GM19395 (cell line): ENCODE data around the gene BACH2.

ENCODE experiments used
- ATAC-seq: cut with Tn5 transposase; IDR thresholded peaks from one replicate; pipeline ENCODE4 v1.9.1; 2021; ENCODE audit warnings: mild to moderate bottlenecking, moderate library complexity; ENCODE audit not compliant: unreplicated experiment

Gene BACH2

GRCh38 chr6:89951574-89952104, 345.0 kb downstream of the BACH2 start:
- ATAC-seq: no peak

DNA sequence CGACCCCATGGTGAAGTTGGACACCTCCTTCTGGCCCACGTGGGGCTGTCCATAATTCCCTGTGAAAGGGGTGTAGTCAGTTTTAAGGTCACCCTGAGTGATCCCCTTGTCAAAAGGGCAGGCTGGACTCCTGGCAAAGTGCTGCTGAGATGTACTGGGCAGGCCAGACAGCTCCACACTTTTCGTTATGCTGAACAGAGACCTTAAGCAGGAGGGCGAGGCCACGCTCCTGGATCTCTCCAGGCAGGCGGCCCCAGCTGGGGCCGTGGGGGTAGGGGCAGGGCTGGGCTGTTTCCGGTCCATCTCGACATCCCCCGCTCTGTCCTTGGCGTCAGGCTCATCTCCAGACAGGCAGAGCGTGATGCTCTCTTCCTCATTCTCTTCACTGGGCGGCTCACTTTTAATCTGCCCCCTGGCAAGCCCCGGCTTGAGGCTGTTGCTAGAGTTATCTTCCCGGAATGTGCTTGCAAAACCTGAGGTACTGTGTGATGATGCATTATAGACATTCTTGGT, 345.7 kb downstream of the BACH2 start:
- no peak for ATAC-seq

GRCh38 chr6:89950446-89950845, 346.2 kb downstream of the BACH2 start:
- ATAC-seq: no peak

DNA sequence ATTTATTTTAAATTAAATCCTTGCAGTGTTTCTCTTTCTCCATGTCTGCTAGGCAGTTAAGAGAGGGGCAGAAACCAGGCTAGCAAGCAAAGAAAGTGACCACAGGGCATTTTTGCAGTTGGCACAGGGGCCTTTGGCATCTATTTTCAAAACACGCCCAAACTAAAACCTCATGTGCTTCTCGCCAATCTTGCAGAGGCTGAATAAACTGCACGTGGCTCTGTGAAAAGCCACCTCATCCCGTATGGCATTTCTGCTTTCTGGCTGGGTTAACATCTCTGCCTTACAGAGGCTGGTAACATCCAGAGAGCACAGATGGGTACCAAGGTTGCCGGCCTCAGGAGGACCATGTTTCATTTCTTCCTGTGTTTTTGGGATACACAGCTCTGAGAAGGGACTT, 347.8 kb downstream of the BACH2 start:
- ATAC-seq: no peak

DNA sequence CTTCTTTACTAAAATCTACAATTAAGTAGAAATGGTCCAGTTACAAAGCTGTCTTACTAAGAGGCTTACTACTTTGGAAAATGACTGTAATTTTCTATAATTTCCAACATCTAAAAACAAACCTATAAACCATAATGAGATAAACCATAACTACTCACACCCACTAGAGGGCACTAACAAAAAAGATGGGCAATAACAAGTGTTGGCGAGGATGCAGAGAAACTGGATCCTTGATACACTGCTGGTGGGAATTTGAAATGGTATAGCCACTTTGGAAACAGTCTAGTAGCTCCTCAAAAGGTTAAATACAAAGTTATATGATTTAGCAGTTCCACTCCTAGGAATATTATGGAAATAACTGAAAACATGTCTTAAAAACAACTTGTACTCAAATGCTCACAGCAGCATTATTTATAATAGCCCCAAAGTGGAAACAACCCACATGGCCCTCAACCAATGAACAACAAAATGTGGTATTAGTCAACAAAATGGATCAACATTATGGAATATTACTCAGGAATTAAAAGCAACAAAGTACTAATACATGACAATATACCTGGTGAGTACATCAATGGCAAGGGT, 351.7 kb downstream of the BACH2 start:
- ATAC-seq: no peak

GRCh38 chr6:89944181-89944755, 352.4 kb downstream of the BACH2 start:
- ATAC-seq: no peak

DNA sequence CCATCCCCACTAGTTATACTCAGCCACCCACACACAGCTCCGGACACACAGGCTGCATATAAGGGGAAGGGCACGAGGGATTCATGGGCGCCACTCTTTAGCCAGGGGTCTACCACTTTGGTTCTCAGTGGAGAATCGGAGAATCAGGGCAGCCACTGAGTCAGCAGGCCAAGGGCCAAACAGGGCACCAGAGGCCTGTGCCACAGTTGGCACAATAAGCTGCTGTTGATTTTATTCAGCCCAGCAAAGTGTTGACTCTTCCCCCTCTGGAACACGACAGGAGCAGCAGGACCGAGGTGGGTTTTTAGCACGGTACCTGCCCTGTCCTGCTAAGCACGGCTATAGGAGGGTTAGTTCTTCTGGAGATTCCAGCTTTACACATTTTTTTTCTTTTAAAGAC, 354.0 kb downstream of the BACH2 start:
- ATAC-seq: no peak

DNA sequence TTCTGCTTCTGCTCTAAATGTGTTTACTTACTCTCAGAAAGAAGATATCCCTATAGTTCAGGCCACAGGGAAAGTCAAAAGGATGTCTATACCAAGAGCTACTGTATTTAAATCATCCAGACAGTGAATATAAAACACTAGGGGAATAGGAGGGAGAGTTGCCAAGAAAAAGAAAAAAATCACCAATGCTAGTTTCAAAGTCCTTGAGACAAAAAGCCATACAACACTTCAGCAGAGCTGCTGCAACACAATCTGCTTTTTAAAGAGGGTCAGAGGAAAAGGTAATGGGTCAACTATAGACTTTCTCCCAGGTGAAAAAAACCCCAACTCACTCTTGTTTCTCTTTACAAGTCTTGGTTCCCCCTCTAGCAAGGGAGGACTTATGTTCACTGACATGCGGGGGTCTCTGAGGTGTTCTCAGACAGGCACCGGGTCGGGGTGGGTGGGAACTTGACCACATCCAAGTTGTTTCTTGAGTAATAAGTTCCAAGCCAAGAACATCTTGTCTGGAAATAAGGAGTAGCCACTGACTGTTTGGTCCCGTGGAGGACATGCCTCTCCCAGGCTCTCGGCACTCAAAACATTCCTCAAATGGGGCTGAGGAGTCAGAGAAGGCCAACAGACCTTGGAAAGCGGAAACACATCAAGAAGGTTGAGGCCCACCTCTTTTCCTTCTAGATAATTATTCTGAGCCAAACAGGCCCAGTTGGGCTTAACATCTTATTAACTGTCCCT, 354.7 kb downstream of the BACH2 start:
- ATAC-seq: no peak

- no peak for ATAC-seq
Measured at GRCh38 chr6:89941031-89941762, 355.4 kb downstream of the BACH2 start.

GRCh38 chr6:89940225-89941027, 356.2 kb downstream of the BACH2 start:
- ATAC-seq: peak; percentile 89

DNA sequence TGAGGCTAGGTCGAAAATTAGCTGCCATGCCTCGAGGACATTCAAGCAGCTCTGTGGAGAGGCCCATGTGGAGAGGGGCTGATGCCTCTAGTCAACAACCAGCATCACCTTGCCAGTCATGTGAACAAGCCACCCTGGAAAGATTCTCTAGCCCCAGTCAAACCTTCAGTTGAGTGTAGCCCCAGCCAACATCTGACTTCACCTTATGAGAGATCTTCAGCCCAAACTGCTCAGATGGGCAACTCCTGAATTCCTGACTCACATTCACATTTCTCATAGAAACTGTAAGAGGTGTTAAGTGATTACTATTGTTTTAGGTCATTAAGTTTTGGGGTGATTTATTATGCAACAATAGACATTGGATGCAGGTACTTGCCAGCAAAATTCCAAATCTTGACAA, 357.5 kb downstream of the BACH2 start:
- ATAC-seq: no peak

GRCh38 chr6:89938014-89938413, 358.6 kb downstream of the BACH2 start:
- ATAC-seq: no peak

- no peak for ATAC-seq
Measured at GRCh38 chr6:89936177-89936576, 360.5 kb downstream of the BACH2 start.

- no peak for ATAC-seq
Measured at GRCh38 chr6:89934685-89935366, 361.8 kb downstream of the BACH2 start.

GRCh38 chr6:89932245-89932802, 364.3 kb downstream of the BACH2 start:
- no peak for ATAC-seq

DNA sequence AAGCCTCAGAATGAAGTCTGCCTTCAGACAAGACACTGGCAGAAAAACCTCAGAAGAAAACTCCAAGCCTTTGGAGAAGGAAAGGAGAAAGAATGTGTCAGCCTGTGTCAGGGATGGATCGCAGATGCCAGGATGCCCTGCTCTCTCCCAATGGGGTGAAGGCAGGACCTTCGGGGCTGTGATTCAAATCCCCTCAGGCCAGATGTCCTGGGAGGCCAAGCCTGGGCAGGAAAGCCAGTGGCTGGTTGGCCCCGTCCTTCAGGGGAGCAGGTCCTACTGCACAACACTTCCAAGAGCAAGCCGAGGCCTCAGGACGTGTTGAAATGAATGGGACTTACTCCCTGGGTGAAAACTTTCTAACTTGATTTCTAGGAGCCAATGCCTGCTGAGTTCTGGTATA, 365.9 kb downstream of the BACH2 start:
- no peak for ATAC-seq

DNA sequence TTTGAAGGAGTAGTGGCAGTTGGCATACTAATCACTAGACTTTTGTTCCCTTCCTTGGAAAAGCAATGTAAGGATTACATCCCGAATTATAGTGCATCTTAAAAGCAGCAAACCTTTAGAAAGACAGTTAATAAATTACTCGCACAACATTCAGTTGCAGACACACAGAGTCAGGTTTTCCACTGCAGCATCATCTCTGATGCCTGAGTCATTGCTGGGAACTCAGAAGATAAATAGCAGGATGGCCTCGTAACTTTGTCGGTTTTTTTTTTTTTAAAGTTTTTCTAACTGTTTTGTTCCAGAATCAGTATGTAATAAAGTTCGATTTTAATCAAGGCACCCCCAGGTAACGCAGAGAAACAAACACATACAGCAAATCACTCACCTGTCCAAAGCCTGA, 368.0 kb downstream of the BACH2 start:
- no peak for ATAC-seq

DNA sequence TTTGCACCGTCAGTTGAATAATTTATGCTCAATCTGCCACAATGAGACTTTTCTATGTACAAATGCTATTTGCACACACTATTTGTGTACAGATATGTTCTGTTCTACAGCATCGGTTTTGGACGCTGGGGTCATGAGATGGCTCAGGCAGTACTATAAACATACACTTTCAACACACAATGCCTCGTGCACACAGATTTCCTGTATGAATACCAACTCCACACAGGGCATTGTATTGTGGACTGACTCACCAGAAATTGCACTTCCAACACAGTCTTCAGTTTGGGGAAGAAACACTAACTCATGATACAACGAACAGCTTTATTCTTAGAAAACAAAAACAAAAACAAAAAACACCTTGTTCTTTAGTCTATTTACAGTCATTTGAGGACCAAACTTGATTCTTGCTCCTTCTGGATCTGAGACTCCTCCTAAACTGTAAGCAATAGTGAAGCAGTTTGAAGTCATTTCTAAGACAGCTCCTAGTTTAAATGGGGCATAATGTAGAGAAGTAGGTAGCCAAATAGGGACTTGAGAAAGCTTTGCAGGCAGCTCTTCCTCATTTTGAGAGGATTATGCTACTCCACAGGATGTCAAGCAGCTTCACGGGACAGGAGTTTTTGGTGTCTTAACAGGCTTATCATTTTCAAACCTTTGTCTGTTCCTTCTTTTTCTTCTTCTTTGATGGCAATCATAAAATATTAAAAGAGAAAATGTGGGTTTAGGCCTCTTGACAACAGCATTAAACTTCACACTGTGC, 368.7 kb downstream of the BACH2 start:
- ATAC-seq: no peak

GRCh38 chr6:89927264-89927663, 369.4 kb downstream of the BACH2 start:
- no peak for ATAC-seq
